Common myeloid progenitor, CD34-positive (primary cell): ENCODE measurements around the gene UCP3.

Experiments
- CTCF ChIA-PET: fragments of 350-600 bp; sonication (Branson Sonifier 250); formaldehyde crosslinking; loops from one replicate; lab custom pipeline; 2021; ENCODE audit warnings: antibody characterized with exemption; lab: Charles Lee
- POLR2A ChIA-PET: fragments of 350-600 bp; sonication (Branson Sonifier 250); formaldehyde crosslinking; loops from one replicate; lab custom pipeline; 2021; ENCODE audit warnings: antibody characterized with exemption; lab: Charles Lee
- DNase-seq, 3 donors: peaks; one replicate each; pipeline versions ENCODE4 v3.0.0 to v3.0.0-alpha.2; 2013
- H3K27ac ChIP-seq, 2 experiments: 1 replicate in 1 of 2; 2 replicates in 1 of 2; pipeline ENCODE4 v1.7.0; 2013; ENCODE audit warnings: inconsistent platforms in 2 of 2, low read length in 2 of 2, mild to moderate bottlenecking in 2 of 2, low read depth in 1 of 2, moderate library complexity in 1 of 2; ENCODE audit not compliant: severe bottlenecking in 2 of 2, insufficient read depth in 1 of 2, poor library complexity in 1 of 2
- H3K27me3 ChIP-seq, 5 experiments: replicated peaks in 2 of 5; 1 replicate in 3 of 5; 2 replicates in 2 of 5; pipeline versions ENCODE4 v1.6.1 to v1.7.0; 2013; ENCODE audit warnings: low read length in 4 of 5, mild to moderate bottlenecking in 2 of 5, moderate library complexity in 2 of 5, inconsistent platforms in 1 of 5; ENCODE audit not compliant: insufficient read depth in 5 of 5, control insufficient read depth in 4 of 5
- H3K36me3 ChIP-seq, 4 experiments: 1 replicate in 2 of 4; 2 replicates in 2 of 4; pipeline versions ENCODE4 v1.6.1 to v1.7.0; 2013; ENCODE audit warnings: low read length in 3 of 4, control low read depth in 1 of 4, mild to moderate bottlenecking in 1 of 4; ENCODE audit not compliant: control insufficient read depth in 4 of 4, insufficient read depth in 4 of 4
- H3K4me1 ChIP-seq, 4 experiments: 1 replicate in 3 of 4; 2 replicates in 1 of 4; pipeline versions ENCODE4 v1.6.1 to v1.7.1; 2013; ENCODE audit warnings: low read length in 3 of 4, mild to moderate bottlenecking in 3 of 4, control low read depth in 1 of 4, inconsistent platforms in 1 of 4, moderate library complexity in 1 of 4; ENCODE audit not compliant: control insufficient read depth in 4 of 4, insufficient read depth in 4 of 4; ENCODE audit errors: control extremely low read depth in 1 of 4
- H3K4me3 ChIP-seq, 7 experiments: 1 replicate in 4 of 7; 2 replicates in 3 of 7; pipeline versions ENCODE4 v1.5.1 to v1.7.0; 2013; ENCODE audit warnings: mild to moderate bottlenecking in 7 of 7, low read length in 6 of 7, moderate library complexity in 6 of 7, inconsistent platforms in 2 of 7, low read depth in 2 of 7, control low read depth in 1 of 7; ENCODE audit not compliant: insufficient read depth in 4 of 7, control insufficient read depth in 1 of 7; ENCODE audit errors: extremely low read depth in 1 of 7
- H3K9me3 ChIP-seq, 5 experiments: 1 replicate in 4 of 5; 2 replicates in 1 of 5; pipeline versions ENCODE4 v1.6.1 to v1.7.1; 2013; ENCODE audit warnings: low read length in 4 of 5, mild to moderate bottlenecking in 2 of 5, inconsistent platforms in 1 of 5, low read depth in 1 of 5, moderate library complexity in 1 of 5; ENCODE audit not compliant: control insufficient read depth in 4 of 5, insufficient read depth in 2 of 5; ENCODE audit errors: control extremely low read depth in 1 of 5
- WGBS: methylation state at CpG from one replicate; pipeline ENCODE4 v1.1.5; 2013; ENCODE audit not compliant: insufficient coverage; 5-methylcytosine and 5-hydroxymethylcytosine counted together

UCP3 gene

DNA sequence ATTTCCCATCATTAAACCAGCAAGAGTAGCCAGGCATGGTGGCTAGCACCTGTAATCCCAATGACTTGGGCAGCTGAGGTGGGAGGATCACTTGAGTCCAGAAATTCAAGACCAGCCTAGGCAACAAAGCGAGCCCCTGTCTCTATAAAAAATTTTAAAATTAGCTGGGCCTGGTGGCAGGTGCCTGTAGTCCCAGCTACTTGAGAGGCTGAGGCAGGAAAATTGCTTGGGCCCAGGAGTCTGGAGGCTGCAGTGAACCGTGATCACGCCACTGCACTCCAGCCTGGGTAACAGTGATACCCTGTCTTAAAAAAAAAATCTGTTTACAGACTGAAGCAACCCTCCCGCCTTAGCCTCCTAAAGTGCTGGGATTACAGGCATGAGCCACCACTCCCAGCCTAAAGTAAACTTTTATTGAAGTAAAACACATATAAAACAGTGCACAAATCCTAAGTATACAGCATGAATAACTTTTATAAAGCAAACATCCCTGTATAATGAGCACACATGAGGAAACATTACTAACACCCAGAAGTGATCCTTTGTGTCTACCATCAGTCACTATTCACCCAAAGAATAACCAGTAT, 12.6 kb downstream of the UCP3 start:
- H3K27me3 ChIP-seq: no peaks in the 10 kb centered on the region
- H3K9me3 ChIP-seq: no peaks in the 10 kb centered on the region
- WGBS: 100% methylated on average over 4 of the region's 4 CpGs
- H3K36me3 ChIP-seq: peaks cover 0 to 6% (median 0%) of the 10 kb centered on the region in 4 experiments
- H3K4me1 ChIP-seq: peaks cover 4 to 19% (median 10%) of the 10 kb centered on the region in 4 experiments
- ChIA-PET CTCF (no interaction called here), POLR2A (interaction anchor here (0.5 to 2.1 kb wide), 3 partner anchors 13 to 25 kb away, joined by 3 to 14 read pairs (median 3); partner anchors contain the start of gene UCP2)
- peak overlapping the region in 1 of 2 experiments; percentile 90 for H3K27ac ChIP-seq
- no peak overlapping the region for H3K4me3 ChIP-seq
- DNase-seq: no peak

DNA sequence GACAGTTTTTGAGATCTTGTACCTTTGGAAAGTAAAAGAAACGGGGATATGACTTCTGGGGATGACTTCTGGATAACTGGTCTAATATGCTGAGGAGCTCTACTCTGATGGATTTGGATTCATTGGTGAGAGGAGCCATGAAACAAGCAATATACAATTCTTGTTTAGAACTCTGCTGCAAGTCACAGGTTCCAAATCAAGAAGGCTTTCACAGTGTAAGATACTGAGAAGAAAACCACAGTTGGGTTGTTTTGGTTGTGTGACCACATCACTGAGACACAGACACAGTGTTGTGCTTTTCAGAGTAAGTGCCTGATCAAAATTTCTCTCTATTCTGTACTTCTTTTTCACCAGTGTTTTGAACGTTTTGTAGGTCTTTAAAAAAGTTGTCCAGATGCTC, 13.2 kb downstream of the UCP3 start:
- Histone ChIP-seq H3K27ac (peak overlapping the region; percentile 85 to 90), H3K4me1 (peaks cover 4 to 19% (median 10%) of the 10 kb centered on the region in 4 experiments), H3K36me3 (peaks cover 0 to 1% (median 0%) of the 10 kb centered on the region in 4 experiments), H3K27me3 (no peaks in the 10 kb centered on the region), H3K9me3 (no peaks in the 10 kb centered on the region), H3K4me3 (no peak overlapping the region)
- WGBS: 100% methylated on average over 2 of the region's 2 CpGs
- POLR2A ChIA-PET: interaction anchor here (0.5 to 2.1 kb wide), 2 partner anchors 12 to 21 kb away, joined by 3 to 14 read pairs; partner anchors contain the start of gene UCP2
- CTCF ChIA-PET: interaction anchor here (0.6 kb wide), 1 partner anchor 587 kb away, joined by 3 read pairs; no protein-coding TSS in a partner anchor
- peak in 2 of 3 donors; percentile 52 to 63 for DNase-seq

- Histone ChIP-seq H3K4me3 (no peak overlapping the region), H3K36me3 (no peaks in the 10 kb centered on the region), H3K9me3 (no peaks in the 10 kb centered on the region), H3K27ac (peak overlapping the region; percentile 85 to 90), H3K27me3 (no peaks in the 10 kb centered on the region), H3K4me1 (peaks cover 4 to 19% (median 10%) of the 10 kb centered on the region in 4 experiments)
- POLR2A ChIA-PET: interaction anchor here (1.5 to 2.1 kb wide), 2 partner anchors 12 to 19 kb away, joined by 4 to 14 read pairs; partner anchors contain the start of gene UCP2
- WGBS: no CpG with 5 or more reads among the region's 2 CpGs
- CTCF ChIA-PET: interaction anchor here (0.6 to 1.2 kb wide), 4 partner anchors 11 to 587 kb away, joined by 3 to 5 read pairs (median 4); no protein-coding TSS in a partner anchor
- DNase-seq: peak; percentile 70 to 94 (median 91)
Observed at GRCh38 chr11:73995247-73995646, 13.6 kb downstream of the UCP3 start.

GRCh38 chr11:73991471-73992006, 17.3 kb downstream of the UCP3 start:
- POLR2A ChIA-PET: interaction anchor here (0.5 to 0.6 kb wide), 3 partner anchors 12 to 1907 kb away, joined by 3 read pairs; no protein-coding TSS in a partner anchor

GRCh38 chr11:73990730-73991129, 18.2 kb downstream of the UCP3 start:
- Histone ChIP-seq H3K27ac (no peak overlapping the region), H3K4me3 (no peak overlapping the region), H3K9me3 (no peaks in the 10 kb centered on the region), H3K36me3 (no peaks in the 10 kb centered on the region), H3K27me3 (no peaks in the 10 kb centered on the region), H3K4me1 (peaks cover 4 to 15% (median 8%) of the 10 kb centered on the region in 4 experiments)
- no peak for DNase-seq
- ChIA-PET POLR2A (interaction anchor here (0.6 kb wide), 1 partner anchor 25 kb away, joined by 3 read pairs; no protein-coding TSS in a partner anchor), CTCF (interaction anchor here (1.9 kb wide), 1 partner anchor 12 kb away, joined by 4 read pairs; no protein-coding TSS in a partner anchor)
- 100% methylated on average over 1 of the region's 2 CpGs for WGBS

More at GRCh38 chr11:73991471-73992006, 17.3 kb downstream of the UCP3 start:
- Histone ChIP-seq H3K27ac (no peak overlapping the region), H3K9me3 (no peaks in the 10 kb centered on the region), H3K4me1 (peaks cover 4 to 19% (median 10%) of the 10 kb centered on the region in 4 experiments), H3K4me3 (no peak overlapping the region), H3K27me3 (no peaks in the 10 kb centered on the region), H3K36me3 (no peaks in the 10 kb centered on the region)
- WGBS: 86% methylated on average over 1 of the region's 6 CpGs
- no peak for DNase-seq
- CTCF ChIA-PET: interaction anchor here (0.9 to 1.9 kb wide), 2 partner anchors 11 kb away, joined by 3 to 4 read pairs; no protein-coding TSS in a partner anchor

- H3K27ac ChIP-seq: no peak overlapping the region
- POLR2A ChIA-PET: no interaction called here
- no CpG with 5 or more reads among the region's 6 CpGs for WGBS
- H3K4me1 ChIP-seq: peaks cover 0 to 7% (median 7%) of the 10 kb centered on the region in 4 experiments
- H3K36me3 ChIP-seq: no peaks in the 10 kb centered on the region
- no peaks in the 10 kb centered on the region for H3K9me3 ChIP-seq
- no peak overlapping the region for H3K4me3 ChIP-seq
- CTCF ChIA-PET: no interaction called here
- no peak for DNase-seq
- H3K27me3 ChIP-seq: no peaks in the 10 kb centered on the region
Observed at GRCh38 chr11:73989156-73989555, 19.7 kb downstream of the UCP3 start.
